ENCODE data around the gene CENPW. TPM values are rescaled to one million over a fixed set of nuclear protein-coding genes. Genes with fewer than 3 reads are reported as not detected.

The CENPW gene
- total RNA-seq, 4 donors from 2014 or later, result 0.83 to 4.2 (median 1.7) TPM; not detected in 1

GRCh38 chr6:126318797-126319196, 21.1 kb upstream of the CENPW start:
- Histone ChIP-seq H3K4me3 (no peak overlapping the region), H3K9me3 (no peaks in the 10 kb centered on the region), H3K4me1 (no peaks in the 10 kb centered on the region), H3K36me3 (no peaks in the 10 kb centered on the region), H3K27ac (replicated peaks in 1 of 4) (no peak overlapping the region), H3K27me3 (no peaks in the 10 kb centered on the region)
- whole genome bisulfite sequencing, result 98% methylated on average over 1 of the region's 1 CpG
- no peak for TF ChIP-seq EP300 (IDR thresholded peaks at IDR 0.05)
- TF ChIP-seq POLR2A (IDR thresholded peaks at IDR 0.05; ENCODE audit: low read depth), result no peak
- TF ChIP-seq CTCF (IDR thresholded peaks at IDR 0.05), result no peak
- intact Hi-C loops (cut with DNase I), result no loop called here
- no peak for DNase-seq (ENCODE audit: extremely low spot score)

- intact Hi-C loops (cut with DNase I), result no loop called here
- no peaks in the 10 kb centered on the region for H3K36me3 ChIP-seq
- TF ChIP-seq CTCF (IDR thresholded peaks at IDR 0.05), result no peak
- no peak for TF ChIP-seq EP300 (IDR thresholded peaks at IDR 0.05)
- no peak for TF ChIP-seq POLR2A (IDR thresholded peaks at IDR 0.05; ENCODE audit: low read depth)
- no peak for TF ChIP-seq POLR2AphosphoS5 (IDR thresholded peaks at IDR 0.05)
- DNase-seq (ENCODE audit: extremely low spot score), result no peak
- no peak overlapping the region for H3K4me3 ChIP-seq
- WGBS, result 96% methylated on average over 2 of the region's 2 CpGs
- H3K27ac ChIP-seq (replicated peaks in 1 of 4), result no peak overlapping the region
- no peaks in the 10 kb centered on the region for H3K27me3 ChIP-seq
- H3K9me3 ChIP-seq, result no peaks in the 10 kb centered on the region
- no peaks in the 10 kb centered on the region for H3K4me1 ChIP-seq
Observed at GRCh38 chr6:126333729-126334128, 6.2 kb upstream of the CENPW start.

- peaks cover 0 to under 1% (median 0%) of the 10 kb centered on the region in 4 donors for H3K4me1 ChIP-seq
- no peak overlapping the region for H3K4me3 ChIP-seq
- no peaks in the 10 kb centered on the region for H3K9me3 ChIP-seq
- H3K36me3 ChIP-seq, result no peaks in the 10 kb centered on the region
- 67% methylated on average over 3 of the region's 3 CpGs for WGBS
- H3K27ac ChIP-seq (replicated peaks in 1 of 4), result no peak overlapping the region
- intact Hi-C loops (cut with DNase I), result loop anchor here (5.0 kb wide), 1 partner anchor 782 kb away; the partner anchor contains the start of gene RSPO3
- no peak for DNase-seq (ENCODE audit: extremely low spot score)
- no peaks in the 10 kb centered on the region for H3K27me3 ChIP-seq
- TF ChIP-seq POLR2AphosphoS5 (IDR thresholded peaks at IDR 0.05), result no peak
- TF ChIP-seq EP300 (IDR thresholded peaks at IDR 0.05), result no peak
- TF ChIP-seq POLR2A (IDR thresholded peaks at IDR 0.05; ENCODE audit: low read depth), result no peak
- TF ChIP-seq CTCF (IDR thresholded peaks at IDR 0.05), result no peak
Observed at GRCh38 chr6:126335210-126335609, 4.7 kb upstream of the CENPW start.

GRCh38 chr6:126337323-126337722, 2.6 kb upstream of the CENPW start:
- no peak for DNase-seq (ENCODE audit: extremely low spot score)
- Histone ChIP-seq H3K27ac (replicated peaks in 1 of 4) (peak overlapping the region in 1 of 4 donors; percentile 36), H3K9me3 (no peaks in the 10 kb centered on the region), H3K4me1 (peaks cover 5 to 16% (median 13%) of the 10 kb centered on the region in 4 donors), H3K4me3 (no peak overlapping the region), H3K27me3 (no peaks in the 10 kb centered on the region), H3K36me3 (no peaks in the 10 kb centered on the region)
- 58% methylated on average over 3 of the region's 3 CpGs for WGBS
- TF ChIP-seq POLR2A (IDR thresholded peaks at IDR 0.05; ENCODE audit: low read depth), result no peak
- TF ChIP-seq POLR2AphosphoS5 (IDR thresholded peaks at IDR 0.05), result peak; percentile 51 to 68
- intact Hi-C loops (cut with DNase I), result loop anchor here (5.0 kb wide), 1 partner anchor 780 kb away; the partner anchor contains the start of gene RSPO3

- intact Hi-C loops (cut with DNase I), result no loop called here
- no peak overlapping the region for H3K27ac ChIP-seq (replicated peaks in 1 of 4)
- H3K4me3 ChIP-seq, result peak overlapping the region; percentile 58 to 72 (median 65)
- no peaks in the 10 kb centered on the region for H3K9me3 ChIP-seq
- TF ChIP-seq POLR2AphosphoS5 (IDR thresholded peaks at IDR 0.05), result no peak
- TF ChIP-seq EP300 (IDR thresholded peaks at IDR 0.05), result no peak
- TF ChIP-seq CTCF (IDR thresholded peaks at IDR 0.05), result no peak
- TF ChIP-seq POLR2A (IDR thresholded peaks at IDR 0.05; ENCODE audit: low read depth), result no peak
- DNase-seq (ENCODE audit: extremely low spot score), result no peak
- no peaks in the 10 kb centered on the region for H3K36me3 ChIP-seq
- peaks cover 5 to 16% (median 13%) of the 10 kb centered on the region in 4 donors for H3K4me1 ChIP-seq
- WGBS, result 64% methylated on average over 3 of the region's 3 CpGs
- H3K27me3 ChIP-seq, result no peaks in the 10 kb centered on the region
Observed at GRCh38 chr6:126341126-126341525, 1.2 kb downstream of the CENPW start.
